ENCODE measurements around the gene BCAS3. TPM values are rescaled to one million over a fixed set of nuclear protein-coding genes. Genes with fewer than 3 reads are reported as not detected.

The BCAS3 gene
- total RNA-seq, 2 donors from 2014 or later, result 12.0 to 15.6 TPM

DNA sequence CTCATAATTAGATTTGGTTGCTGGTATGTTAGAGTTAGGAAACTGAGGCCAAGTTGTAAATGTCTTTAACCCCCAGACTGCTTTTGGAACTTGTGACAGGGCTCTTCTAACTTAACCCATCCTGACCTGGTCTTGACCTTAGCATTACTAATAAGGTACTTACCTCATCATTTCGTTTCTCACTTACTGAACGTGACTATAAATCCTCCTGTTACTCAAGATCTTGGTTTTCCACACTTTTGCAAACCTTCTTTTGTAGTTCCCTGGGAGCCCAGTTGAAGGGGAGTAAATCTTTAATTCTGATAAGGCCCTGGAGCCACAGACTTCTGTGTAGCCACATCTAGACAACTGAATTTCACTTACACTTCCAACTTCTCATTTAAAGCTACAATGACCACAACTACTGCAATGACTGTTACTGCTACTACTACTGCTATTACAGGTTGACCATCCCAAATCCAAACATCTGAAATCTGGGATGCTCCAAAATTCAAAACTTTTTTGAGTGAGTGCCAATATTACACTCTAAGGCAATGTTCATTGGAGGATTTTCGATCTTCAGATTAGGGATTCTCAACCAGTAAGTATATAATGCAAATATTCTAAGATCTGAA lies 473.1 kb downstream of the BCAS3 start:
- H3K4me1 ChIP-seq, result no peaks in the 10 kb centered on the region
- H3K9me3 ChIP-seq, result no peaks in the 10 kb centered on the region
- H3K27me3 ChIP-seq, result no peaks in the 10 kb centered on the region
- H3K4me3 ChIP-seq, result no peak overlapping the region
- TF ChIP-seq, protein P1, sequence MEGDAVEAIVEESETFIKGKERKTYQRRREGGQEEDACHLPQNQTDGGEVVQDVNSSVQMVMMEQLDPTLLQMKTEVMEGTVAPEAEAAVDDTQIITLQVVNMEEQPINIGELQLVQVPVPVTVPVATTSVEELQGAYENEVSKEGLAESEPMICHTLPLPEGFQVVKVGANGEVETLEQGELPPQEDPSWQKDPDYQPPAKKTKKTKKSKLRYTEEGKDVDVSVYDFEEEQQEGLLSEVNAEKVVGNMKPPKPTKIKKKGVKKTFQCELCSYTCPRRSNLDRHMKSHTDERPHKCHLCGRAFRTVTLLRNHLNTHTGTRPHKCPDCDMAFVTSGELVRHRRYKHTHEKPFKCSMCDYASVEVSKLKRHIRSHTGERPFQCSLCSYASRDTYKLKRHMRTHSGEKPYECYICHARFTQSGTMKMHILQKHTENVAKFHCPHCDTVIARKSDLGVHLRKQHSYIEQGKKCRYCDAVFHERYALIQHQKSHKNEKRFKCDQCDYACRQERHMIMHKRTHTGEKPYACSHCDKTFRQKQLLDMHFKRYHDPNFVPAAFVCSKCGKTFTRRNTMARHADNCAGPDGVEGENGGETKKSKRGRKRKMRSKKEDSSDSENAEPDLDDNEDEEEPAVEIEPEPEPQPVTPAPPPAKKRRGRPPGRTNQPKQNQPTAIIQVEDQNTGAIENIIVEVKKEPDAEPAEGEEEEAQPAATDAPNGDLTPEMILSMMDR (IDR thresholded peaks at IDR 0.05), result no peak
- no peak for DNase-seq (ENCODE audit: low spot score)
- no peaks in the 10 kb centered on the region for H3K36me3 ChIP-seq
- H3K27ac ChIP-seq, result no peak overlapping the region

DNA sequence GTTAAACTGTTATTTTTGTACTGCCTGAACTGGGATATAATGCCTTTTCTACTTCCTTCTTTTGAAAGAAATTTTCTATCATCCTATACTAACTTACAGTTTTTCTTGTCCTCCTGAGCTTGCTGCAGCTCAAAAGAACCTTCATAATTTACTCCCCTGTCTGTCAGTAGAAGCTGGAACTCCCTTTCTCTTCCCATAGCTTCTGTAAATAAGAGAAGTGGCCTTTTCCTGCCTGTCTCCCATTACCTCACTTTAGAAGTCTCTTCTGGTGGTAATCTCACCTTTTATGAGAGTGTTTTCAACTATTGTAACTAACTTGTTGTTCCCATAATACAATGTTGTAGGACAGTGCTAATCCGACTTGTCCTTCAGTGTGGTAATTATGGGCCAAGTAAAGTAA lies 475.2 kb downstream of the BCAS3 start:
- Histone ChIP-seq H3K4me1 (no peaks in the 10 kb centered on the region), H3K36me3 (no peaks in the 10 kb centered on the region), H3K9me3 (no peaks in the 10 kb centered on the region), H3K27me3 (no peaks in the 10 kb centered on the region), H3K27ac (no peak overlapping the region), H3K4me3 (no peak overlapping the region)
- TF ChIP-seq, protein P1 (IDR thresholded peaks at IDR 0.05), result no peak
- DNase-seq (ENCODE audit: low spot score), result no peak

DNA sequence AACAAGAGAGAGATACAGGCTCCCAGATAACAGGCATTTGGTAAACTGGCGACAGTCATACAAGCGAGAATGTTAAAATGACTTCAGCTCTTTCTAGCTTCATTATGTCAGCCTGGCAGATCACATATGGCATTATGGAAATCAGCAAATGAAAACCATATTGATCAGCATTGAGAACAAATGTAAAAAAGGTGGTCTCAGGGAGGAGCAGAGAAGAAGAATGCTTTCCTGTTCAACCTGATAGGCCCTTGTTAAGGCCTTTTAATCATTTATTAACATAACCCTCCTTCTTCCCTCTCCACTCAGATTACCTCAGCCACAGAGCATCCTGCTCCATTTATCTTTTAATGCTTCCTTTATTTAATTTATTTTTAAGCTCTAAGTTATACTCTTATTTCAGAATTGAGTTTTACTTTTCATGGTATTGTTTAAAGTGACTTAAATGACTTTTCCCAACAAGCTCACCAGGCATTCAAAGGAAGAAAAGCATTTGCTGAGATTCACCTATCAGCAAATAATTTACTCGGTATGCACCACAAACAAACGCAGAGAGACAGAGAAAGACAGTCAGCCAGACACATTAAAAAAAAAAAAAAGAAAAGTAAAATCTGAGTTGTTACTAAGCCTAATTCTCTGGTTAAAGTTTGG lies 478.1 kb downstream of the BCAS3 start:
- Histone ChIP-seq H3K27ac (no peak overlapping the region), H3K9me3 (no peaks in the 10 kb centered on the region), H3K4me1 (no peaks in the 10 kb centered on the region), H3K27me3 (no peaks in the 10 kb centered on the region), H3K36me3 (no peaks in the 10 kb centered on the region), H3K4me3 (no peak overlapping the region)
- DNase-seq (ENCODE audit: low spot score), result no peak
- TF ChIP-seq, protein P1 (IDR thresholded peaks at IDR 0.05), result no peak

DNA sequence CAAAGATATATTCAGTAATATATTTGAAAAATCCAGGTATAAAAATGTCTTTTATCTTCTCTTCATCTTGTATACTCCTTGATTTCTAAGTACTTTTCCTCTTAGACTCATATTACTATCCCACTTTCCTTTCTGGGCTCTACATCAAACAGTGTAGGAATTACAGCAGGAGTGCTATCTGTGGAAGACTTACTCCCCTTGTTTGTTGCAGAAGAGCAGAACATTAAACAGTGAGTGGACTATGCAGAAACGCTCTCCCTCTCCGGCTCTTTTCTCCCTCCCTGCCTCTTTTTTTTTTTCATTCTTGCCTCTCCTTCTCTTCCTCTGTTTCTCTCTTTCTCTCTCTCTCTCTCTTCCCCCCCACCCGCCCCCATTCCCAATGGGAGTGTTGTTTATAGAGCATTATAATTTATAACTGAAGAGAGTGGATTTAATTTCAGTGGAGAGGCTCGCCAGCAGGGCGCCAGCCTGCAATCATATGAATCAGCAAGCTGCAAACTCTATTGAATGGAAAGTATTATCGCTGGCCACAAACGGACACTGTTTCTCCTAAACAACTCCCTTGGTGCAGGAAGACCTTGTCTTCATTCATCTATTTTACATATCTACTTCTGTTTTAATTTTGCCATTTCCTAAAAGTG lies 479.7 kb downstream of the BCAS3 start:
- no peak for DNase-seq (ENCODE audit: low spot score)
- TF ChIP-seq, protein P1 (IDR thresholded peaks at IDR 0.05), result no peak
- Histone ChIP-seq H3K4me1 (no peaks in the 10 kb centered on the region), H3K27me3 (no peaks in the 10 kb centered on the region), H3K9me3 (no peaks in the 10 kb centered on the region), H3K36me3 (no peaks in the 10 kb centered on the region), H3K27ac (peak overlapping the region in 1 of 2 donors; percentile 10), H3K4me3 (peak overlapping the region in 1 of 2 donors; percentile 12)

DNA sequence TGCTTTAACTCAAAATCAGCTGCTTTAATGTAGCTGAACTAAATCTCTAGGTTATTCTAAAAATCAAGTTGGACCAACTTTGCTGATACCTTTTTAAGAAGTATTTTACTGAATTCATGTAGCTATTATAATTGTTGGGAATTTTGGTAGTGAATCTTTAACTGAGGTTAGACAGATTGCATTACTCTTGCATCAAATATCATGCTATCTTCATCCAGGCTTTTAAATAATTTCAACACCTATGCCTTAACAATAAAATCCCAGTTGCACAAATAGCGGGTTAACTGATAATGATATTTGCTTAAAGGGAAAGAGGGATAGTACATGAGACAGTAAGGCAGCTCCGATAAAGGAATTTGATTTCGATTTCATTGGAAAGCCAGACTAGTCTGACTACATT lies 480.7 kb downstream of the BCAS3 start:
- no peak overlapping the region for H3K27ac ChIP-seq
- no peaks in the 10 kb centered on the region for H3K36me3 ChIP-seq
- no peaks in the 10 kb centered on the region for H3K27me3 ChIP-seq
- no peak overlapping the region for H3K4me3 ChIP-seq
- H3K4me1 ChIP-seq, result no peaks in the 10 kb centered on the region
- TF ChIP-seq, protein P1 (IDR thresholded peaks at IDR 0.05), result no peak
- no peaks in the 10 kb centered on the region for H3K9me3 ChIP-seq
- DNase-seq (ENCODE audit: low spot score), result no peak
